Stimulated activated CD8-positive, alpha-beta memory T cell treated with anti-CD3 and anti-CD28 coated beads, Interleukin-4, amount 100 ng/mL, for 1 hour (primary cell): ENCODE results near the gene CDH6.

Experiments
- DNase-seq, 2 donors: peaks; one replicate each; pipeline ENCODE4 v3.0.0-alpha.2; 2020; ENCODE audit warnings: low read depth in 2 of 2, low spot score in 1 of 2

The CDH6 gene

GRCh38 chr5:31197183-31197582 lies 3.7 kb downstream of the CDH6 start:
- DNase-seq: no peak

- no peak for DNase-seq
These were observed 11.5 kb downstream of the CDH6 start for GRCh38 chr5:31204958-31205357.

- no peak for DNase-seq
These were observed 14.6 kb downstream of the CDH6 start for GRCh38 chr5:31208043-31208442.

- no peak for DNase-seq
These were observed 15.8 kb downstream of the CDH6 start for GRCh38 chr5:31209334-31209733.

- no peak for DNase-seq
These were observed 17.6 kb downstream of the CDH6 start for GRCh38 chr5:31211098-31211497.

GRCh38 chr5:31213257-31213656 lies 19.8 kb downstream of the CDH6 start:
- DNase-seq: no peak

GRCh38 chr5:31213705-31214121 lies 20.2 kb downstream of the CDH6 start:
- no peak for DNase-seq

GRCh38 chr5:31214229-31214628 lies 20.7 kb downstream of the CDH6 start:
- DNase-seq: no peak

- no peak for DNase-seq
These were observed 21.8 kb downstream of the CDH6 start for GRCh38 chr5:31215236-31215635.

- no peak for DNase-seq
These were observed 24.0 kb downstream of the CDH6 start for GRCh38 chr5:31217446-31217845.

GRCh38 chr5:31218978-31219377 lies 25.5 kb downstream of the CDH6 start:
- no peak for DNase-seq

GRCh38 chr5:31221001-31221400 lies 27.5 kb downstream of the CDH6 start:
- no peak for DNase-seq

GRCh38 chr5:31225118-31225517 lies 31.6 kb downstream of the CDH6 start:
- DNase-seq: no peak

- DNase-seq: no peak
These were observed 32.1 kb downstream of the CDH6 start for GRCh38 chr5:31225613-31226012.

- DNase-seq: no peak
These were observed 33.2 kb downstream of the CDH6 start for GRCh38 chr5:31226651-31227050.

- no peak for DNase-seq
These were observed 35.8 kb downstream of the CDH6 start for GRCh38 chr5:31229266-31229665.

GRCh38 chr5:31231177-31231838 lies 37.8 kb downstream of the CDH6 start:
- no peak for DNase-seq

- DNase-seq: no peak
These were observed 38.9 kb downstream of the CDH6 start for GRCh38 chr5:31232273-31232888.

GRCh38 chr5:31235381-31235780 lies 41.9 kb downstream of the CDH6 start:
- DNase-seq: no peak

GRCh38 chr5:31236339-31236738 lies 42.9 kb downstream of the CDH6 start:
- DNase-seq: no peak

- DNase-seq: no peak
These were observed 43.7 kb downstream of the CDH6 start for GRCh38 chr5:31237174-31237573.

- no peak for DNase-seq
These were observed 45.0 kb downstream of the CDH6 start for GRCh38 chr5:31238497-31238896.

- no peak for DNase-seq
These were observed 51.4 kb downstream of the CDH6 start for GRCh38 chr5:31244921-31245320.
